HG03457 (cell line): ENCODE data around the gene BLOC1S4.

Experiments used
- ATAC-seq: cut with Tn5 transposase; IDR thresholded peaks from one replicate; pipeline ENCODE4 v1.9.1; 2021; ENCODE audit warnings: moderate number of reproducible peaks; ENCODE audit not compliant: unreplicated experiment

The BLOC1S4 gene

DNA sequence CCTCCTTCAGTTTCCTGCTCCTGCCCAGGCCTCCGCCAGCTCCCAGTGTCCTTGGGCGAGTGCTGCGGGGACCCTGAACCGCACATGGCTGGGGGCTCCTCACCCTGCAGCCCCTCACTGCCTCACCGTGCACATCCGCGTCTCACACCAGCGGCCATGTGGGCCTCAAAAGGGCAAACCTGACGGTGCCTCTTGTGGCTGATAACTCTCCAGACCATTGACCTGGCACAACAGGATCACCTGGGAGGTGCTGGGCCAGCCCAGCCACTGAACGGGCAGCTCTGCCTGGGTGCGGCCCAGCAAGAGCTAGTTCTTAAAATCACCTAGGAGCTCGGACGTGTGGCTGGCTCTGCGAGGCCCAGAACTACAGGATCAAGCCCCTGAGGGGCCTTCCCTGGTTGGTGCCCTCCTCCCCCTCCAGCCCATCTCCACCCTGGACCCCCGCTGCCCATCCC, 26.4 kb upstream of the BLOC1S4 start:
- ATAC-seq = no peak

GRCh38 chr4:6692379-6692778, 23.6 kb upstream of the BLOC1S4 start:
- ATAC-seq = no peak

GRCh38 chr4:6692806-6693205, 23.2 kb upstream of the BLOC1S4 start:
- ATAC-seq = no peak

DNA sequence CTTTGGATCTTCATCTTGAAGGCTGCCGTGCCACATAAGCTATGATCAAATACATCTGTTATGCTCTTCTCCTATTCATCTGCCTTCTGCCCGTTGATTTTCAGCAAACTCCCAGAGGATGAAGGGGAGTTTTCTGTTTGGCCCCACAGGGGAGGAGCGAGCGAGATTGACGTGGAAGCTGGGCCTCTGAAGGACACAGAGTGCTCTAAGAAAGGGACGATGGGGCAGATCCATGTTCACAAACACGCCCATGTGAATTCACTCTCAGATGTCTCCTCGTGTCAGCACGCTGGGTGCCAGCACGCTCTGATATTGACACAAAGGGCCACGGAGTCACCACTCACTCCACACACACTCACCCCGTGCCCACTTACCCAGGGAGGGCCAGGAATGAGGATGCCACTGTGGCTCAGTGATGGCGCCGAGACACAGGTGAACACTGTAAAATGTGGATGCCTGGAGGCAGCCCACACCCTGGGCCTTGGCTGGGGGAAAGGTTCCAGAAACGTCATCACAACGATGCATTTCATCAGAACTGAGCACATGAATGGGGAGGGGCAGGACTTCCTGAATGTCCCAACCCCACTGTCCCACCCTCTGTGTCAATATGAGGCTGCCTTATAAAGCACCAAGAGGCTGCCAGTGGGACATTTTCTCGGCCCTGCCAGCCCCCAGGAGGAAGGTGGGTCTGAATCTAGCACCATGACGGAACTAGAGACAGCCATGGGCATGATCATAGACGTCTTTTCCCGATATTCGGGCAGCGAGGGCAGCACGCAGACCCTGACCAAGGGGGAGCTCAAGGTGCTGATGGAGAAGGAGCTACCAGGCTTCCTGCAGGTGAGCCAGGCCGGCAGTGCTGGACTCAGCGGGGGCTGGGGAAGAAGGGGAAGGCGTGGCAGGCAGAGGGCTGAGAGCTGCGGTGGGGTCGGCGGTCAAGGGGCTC, 22.5 kb upstream of the BLOC1S4 start, which contains the start of gene S100P:
Gene S100P, plus strand, starts transcription at position 648 of the 946 bp plus-strand sequence. Its CDS starts 55 bp downstream, at position 703.
- ATAC-seq = no peak

DNA sequence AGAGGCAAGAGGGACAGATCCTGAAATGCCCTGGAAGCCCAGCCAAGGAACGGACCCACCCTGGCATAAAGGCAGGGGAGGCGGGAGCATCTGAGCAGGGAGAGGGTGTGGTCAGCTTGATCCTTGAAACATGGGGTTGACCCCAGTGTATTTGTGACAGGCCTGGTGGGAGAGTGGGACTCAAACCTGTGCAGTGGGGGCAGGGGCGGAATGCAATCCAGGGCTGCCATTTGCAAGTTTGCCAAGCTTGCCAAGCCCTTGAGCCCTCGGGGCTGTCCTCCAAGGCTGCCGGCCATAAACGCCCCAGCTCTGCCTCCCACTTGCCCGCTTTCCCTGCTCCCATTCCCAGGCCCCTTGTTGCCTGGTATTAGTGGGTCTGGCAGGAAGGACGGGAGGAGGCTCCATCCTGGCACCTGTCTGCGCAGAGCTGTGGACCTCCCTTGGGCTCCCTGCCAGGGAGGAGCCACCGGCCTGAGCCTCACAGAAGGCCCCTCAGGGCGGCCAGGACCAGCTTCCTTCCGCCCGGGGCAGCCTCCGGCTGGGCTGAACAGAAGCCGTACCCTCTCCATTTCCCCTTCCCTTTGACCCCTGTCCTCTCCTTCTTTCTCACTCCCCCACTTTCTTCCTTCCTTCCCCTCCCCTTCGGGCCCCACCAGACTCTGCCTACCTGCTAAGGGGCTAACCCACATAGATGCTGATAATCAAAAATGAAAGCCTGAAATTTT, 21.6 kb upstream of the BLOC1S4 start:
- ATAC-seq = no peak

DNA sequence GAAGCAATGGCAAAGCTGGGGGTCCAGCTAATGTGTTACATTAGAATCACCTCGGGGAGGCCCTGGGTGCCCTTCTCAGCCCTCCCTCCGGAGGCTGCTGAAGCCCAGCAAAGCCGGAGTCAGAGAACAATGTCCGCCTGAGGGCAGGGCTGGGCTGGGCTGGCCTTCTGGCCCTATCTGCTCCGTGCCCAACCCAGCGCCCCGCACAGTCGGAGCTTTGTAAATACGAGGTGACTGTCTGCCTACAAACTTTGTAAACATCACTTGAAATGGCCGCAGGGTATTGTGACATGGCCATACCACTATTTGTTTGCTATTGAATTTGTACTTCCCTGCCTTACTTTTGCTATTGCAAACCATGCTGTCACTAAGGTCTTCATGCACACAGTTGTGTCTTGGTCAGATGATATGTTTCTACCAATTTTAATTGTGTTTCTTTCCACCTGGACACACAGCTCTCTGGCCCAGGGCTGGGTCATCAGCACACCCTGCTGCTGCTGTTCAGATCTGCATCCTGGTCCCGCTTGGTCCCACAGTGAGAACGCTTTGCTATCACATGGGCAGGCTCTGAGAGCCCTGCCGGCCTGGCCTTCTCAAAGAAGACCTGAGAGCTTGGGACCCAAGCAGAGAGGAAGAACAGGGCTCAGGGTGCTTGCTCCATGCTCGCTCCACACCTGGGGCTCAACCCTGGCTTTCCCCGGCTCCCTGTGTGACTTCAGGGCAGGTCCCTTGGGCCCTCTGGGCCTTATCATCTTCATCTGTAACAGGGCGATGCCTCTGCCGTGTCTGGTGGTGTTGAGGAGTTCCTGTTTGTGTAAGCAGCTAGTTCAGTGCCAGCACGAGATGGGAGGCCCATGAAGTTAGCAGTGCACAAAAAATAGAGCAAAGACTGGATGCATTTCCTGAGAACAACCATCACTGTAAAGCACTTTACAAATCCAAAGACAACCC, 20.0 kb upstream of the BLOC1S4 start:
- ATAC-seq = no peak

DNA sequence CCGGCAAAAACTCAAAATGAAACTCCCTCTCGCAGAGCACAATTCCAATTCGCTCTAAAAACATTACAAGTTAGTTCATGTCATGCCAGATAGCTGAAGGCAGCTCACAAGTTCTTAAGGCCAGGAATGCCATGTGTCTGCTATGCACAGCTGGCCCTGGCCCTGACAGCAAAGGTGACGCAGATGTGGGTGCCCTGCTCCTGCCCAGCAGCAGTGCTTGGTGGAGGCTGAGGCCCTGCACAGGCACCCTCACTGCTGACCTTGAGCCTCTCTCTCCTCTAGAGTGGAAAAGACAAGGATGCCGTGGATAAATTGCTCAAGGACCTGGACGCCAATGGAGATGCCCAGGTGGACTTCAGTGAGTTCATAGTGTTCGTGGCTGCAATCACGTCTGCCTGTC, 19.4 kb upstream of the BLOC1S4 start:
- ATAC-seq = no peak

DNA sequence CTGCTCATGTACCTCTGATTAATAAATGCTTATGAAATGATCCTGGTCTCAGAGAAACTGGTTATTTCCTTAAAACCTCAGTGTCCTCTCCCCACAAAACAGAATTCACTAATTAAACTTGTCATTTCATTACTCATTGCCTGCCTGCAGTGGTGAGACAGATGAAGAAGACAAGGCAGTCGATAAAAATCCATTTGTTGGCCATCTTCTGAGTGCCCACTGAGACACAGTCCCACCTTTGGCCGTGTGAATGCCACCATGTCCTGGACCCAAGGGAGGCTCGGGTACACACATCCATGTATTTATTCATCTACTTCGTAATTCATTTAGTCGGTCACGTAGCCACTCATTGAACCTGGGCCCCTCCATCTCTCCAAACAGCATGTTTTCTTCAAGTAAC, 18.8 kb upstream of the BLOC1S4 start:
- ATAC-seq = no peak

- ATAC-seq = no peak
Observed at GRCh38 chr4:6699388-6699787, 16.6 kb upstream of the BLOC1S4 start.

DNA sequence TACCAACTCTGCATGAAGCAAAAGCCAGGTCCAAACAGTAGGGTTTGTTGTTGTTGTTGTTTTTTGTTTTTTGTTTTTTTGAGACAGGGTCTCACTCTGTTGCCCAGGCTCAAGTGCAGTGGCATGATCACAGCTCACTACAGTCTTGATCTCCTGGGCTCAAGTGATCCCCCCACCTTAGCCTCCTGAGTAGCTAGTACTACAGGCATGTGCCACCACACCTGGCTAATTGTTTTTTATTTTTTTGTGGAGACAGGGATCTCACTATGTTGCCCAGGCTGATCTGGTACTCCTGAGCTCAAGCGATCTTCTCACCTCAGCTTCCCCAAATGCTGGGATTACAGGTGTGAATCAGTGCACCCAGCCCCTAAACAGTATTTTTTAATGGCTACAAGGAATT, 16.1 kb upstream of the BLOC1S4 start:
- no peak for ATAC-seq

- ATAC-seq = no peak
Observed at GRCh38 chr4:6701371-6701770, 14.6 kb upstream of the BLOC1S4 start.

- no peak for ATAC-seq
Observed at GRCh38 chr4:6702761-6703160, 13.2 kb upstream of the BLOC1S4 start.

DNA sequence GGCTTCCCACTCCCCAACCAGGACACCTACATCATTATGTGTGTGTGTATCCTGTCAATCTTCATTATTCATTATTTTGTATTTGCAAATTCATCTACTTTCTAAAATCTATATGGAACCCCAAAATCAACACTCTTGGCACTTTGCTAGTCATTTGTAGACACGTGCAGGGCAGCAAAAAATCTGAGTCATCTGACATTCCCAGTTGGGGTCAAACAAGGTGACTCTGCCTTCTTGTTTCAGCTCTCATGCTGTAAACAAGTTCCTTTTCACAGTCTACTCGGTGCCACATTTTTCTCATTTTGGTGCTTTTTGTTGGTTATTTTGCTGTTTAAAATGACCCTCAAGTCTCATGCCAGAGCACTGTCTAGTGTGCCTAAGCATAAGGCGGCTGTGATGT, 12.2 kb upstream of the BLOC1S4 start:
- ATAC-seq = no peak

DNA sequence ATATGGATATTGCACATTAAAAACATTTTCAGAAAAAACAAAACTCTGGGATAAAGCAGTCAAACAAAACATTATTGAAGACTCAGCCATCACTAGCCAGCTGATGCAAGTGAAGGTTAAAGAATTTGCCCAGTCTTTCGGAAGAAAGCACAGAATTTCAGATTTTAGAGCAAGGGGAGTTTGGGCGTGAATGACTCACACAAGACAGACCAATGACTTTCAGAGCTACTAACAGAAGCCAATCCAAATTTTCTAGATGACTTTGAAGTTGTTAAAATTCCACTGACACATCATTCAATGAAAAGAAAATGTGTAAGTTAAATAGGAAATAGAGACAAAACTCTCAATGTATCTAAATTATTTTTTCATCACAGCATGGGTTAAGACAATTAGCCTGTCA, 10.3 kb upstream of the BLOC1S4 start:
- ATAC-seq = no peak

GRCh38 chr4:6706173-6706572, 9.8 kb upstream of the BLOC1S4 start:
- ATAC-seq = no peak

- no peak for ATAC-seq
Observed at GRCh38 chr4:6709230-6710114, 6.5 kb upstream of the BLOC1S4 start, which contains the start of gene MRFAP1L1. Gene MRFAP1L1, minus strand, starts transcription at chr4:6709865. Its CDS starts 236 bp downstream, at chr4:6709629.

DNA sequence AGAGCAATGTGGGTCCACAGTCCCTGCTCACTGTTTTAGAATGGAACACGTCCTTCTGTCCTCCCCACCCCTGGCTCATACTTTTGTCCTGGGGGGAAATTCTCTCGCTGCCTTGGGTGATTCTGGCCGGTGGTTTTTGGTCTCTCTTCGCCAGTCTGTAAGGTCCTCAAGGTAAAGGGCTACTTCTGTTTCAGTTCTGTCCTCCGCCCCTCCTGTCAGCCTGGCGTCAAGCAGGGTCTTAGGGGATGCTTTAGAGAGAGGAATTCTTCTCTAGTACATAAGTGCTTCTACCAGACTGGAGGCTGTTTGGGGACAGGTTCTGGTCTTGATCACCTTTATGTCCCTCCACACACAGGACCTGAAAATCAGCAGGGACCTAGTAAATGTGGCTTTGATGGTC, 5.7 kb upstream of the BLOC1S4 start:
- ATAC-seq = no peak

DNA sequence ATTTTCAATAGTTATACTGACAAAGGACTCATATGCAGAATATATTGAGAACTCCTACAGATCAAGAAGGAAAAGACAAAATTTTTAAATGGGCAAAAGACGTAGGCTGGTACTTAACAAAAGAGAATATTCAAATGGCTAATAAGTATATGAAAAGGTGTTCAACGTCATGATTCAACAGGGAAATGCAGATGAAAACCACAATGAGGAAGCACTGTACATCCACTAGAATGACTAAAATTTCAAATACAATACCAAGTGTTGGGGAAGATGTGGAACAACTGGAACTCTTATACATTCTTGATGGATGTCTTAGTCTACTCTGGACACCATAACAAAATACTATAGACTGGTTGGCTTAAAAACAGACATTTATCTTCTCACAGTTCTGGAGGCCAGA, 5.0 kb upstream of the BLOC1S4 start:
- no peak for ATAC-seq

DNA sequence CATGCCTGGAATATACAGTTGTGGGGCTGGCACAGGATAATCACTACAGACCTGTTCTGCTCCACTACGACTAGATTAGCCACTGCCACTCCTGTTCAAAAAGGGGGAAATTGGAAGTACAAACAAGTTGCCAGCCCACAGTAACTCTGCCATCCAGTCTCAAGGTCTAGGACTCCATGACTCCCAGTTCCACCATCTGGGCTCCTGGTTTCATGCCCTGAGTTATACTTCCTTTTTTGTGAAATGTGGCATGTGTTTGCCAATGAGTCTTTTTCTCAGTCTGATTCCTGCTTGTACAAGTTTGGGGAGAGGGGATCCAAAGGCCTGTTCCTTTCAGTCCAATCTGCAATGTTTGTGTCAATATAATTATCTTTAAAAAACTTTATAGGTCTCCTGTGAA, 1.0 kb upstream of the BLOC1S4 start:
- no peak for ATAC-seq

DNA sequence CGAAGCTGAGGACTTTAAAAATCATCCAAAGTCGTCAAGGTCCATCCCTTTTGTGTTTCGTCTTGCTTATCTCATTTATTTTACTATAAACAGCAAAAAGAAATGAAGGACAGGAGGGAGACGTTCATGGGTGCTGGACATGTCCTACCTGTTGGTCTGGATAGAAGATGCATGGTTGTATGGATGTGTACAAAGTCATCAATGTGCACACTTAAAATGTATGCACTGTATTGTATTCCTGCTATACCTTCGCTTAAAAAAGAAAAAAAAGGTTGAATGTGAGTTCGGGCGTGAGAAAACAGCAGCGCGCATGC, 313 bp upstream of the BLOC1S4 start:
- no peak for ATAC-seq
